ENCODE data around the gene MICAL3.

The MICAL3 gene

DNA sequence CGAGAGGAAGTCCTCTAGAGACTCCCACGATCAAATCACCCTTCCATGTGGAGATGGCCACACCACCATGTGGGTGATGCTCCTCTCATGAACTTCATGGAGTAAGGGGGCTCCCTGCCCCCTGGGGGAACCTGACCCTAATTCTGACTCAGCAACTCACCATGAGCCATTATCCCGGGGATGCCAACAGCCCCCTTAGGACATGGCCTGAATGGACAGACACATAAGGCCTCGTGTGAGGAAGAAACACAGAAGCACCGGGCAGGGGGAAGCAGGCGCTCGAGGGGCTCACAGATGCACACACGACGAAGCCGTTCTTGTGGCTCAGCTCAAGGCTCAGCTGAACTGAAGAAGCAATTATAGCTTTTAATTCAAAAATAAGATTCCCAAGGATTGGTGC lies 150.6 kb downstream of the MICAL3 start:
- DNase-seq (ENCODE audit: low read depth in 2 of 3, low spot score in 1 of 3) = no peak

DNA sequence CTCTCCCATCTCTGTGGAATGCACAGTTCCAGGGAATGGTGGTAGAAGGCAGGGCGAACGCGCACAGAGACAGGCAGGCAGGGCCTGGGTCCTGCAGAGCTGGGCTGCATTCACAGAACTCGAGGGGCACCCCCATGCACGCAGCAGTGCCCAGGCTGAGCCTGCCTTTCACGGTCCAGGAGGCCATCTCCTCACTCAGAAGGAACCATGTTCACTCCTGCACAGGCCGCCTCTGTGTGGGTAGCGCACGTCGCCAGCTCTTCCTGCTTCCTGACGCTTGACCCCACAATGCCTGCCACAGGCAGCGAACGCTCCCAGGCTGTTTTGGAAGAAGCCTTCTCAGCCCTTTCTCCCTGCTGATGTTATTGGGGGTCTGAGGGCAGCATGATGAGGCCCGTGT lies 151.2 kb downstream of the MICAL3 start:
- no peak for DNase-seq (ENCODE audit: low read depth in 2 of 3, low spot score in 1 of 3)

DNA sequence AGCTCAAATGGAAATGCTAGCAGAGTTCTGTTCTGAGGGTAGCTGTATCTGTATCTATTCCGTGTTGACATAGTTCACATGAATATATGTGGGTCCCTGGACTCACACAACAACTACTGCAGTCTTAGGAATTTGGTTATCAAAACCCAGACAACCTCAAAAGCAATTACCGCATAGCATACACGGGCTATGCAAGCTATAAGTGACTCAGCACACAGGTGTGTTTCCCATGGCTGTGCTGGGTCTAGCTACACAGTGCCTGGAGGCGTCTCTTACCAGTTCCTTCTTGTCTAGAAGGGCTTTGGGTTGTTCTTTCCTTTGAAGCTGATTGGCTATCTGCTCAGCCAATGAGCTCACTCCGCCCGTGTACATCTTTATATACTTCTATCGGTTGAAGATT lies 151.9 kb downstream of the MICAL3 start:
- DNase-seq (ENCODE audit: low read depth in 2 of 3, low spot score in 1 of 3) = no peak

DNA sequence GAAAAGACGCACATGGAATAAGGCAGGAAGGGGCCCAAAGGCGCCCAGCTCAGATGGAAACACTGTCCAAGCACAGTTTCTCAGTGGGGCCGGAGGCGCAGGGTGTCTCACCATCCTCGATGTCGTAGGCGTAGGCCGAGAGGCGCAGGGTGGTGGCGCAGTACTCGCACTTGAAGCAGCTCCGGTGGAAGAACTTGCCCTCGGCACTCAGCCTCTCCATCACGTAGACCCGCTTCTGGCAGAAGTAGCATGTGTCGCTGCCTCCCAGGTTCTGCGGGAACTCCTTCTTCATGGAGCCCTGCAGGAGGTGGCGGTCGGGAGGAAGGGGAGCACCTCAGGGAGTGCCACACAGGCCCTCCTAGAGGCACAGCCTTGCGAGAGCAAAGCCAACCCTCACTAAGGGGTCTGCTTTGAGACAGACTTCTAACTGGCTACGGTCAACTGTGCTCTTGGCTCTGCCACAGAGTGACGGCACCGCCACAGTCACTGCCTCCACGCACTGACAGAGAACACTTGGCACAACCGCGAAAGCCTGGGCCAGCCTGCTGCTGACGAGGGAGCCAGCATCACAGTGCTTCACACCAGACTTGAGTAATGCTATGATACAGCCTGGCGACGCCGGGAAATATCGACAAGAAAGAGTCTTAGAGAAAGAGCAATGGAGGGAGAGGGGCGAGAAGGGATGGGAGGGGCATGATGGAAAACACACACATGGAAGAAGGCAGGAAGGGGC lies 152.5 kb downstream of the MICAL3 start:
- no peak for DNase-seq (ENCODE audit: low read depth in 2 of 3, low spot score in 1 of 3)

DNA sequence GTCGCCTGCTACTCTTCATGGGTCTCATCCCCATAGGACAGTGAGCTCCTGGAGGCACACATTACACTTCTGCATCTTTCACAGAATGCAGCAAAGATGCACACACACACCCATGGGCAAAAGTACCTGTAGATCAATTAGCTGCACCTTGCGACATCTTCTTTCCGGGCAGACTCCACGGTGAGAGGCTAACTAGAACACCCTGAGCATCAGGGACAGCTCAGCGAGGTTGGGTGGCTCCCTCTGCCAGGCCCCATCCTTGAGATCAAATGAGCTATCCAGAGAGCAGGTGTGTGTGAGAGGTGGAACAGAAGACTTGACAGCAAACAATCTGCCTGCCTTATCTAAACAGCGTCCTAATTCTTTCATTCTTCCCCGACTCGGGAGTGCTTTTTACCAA lies 154.0 kb downstream of the MICAL3 start:
- DNase-seq (ENCODE audit: low read depth in 2 of 3, low spot score in 1 of 3) = no peak

- no peak for DNase-seq (ENCODE audit: low read depth in 2 of 3, low spot score in 1 of 3)
Measured at GRCh38 chr22:17869285-17870096, 154.9 kb downstream of the MICAL3 start.

DNA sequence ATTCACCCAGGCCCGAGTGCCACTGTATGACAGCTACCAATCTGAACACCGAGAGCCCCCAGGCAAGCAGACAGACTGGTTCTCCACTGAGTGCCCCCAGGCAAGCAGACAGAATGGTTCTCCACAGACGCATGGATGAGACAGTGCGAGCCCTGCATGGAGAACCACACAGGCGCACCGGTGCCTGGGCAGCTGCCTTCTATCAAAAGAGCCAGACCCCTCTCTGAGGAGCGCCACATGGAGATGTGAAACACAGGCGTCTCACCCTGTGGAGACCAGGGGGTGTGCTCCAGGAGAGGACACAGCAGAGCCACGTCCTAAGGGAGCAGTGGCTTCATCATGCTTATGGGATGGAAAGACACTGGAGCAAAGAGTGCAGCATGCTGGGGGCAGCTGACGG lies 155.6 kb downstream of the MICAL3 start:
- no peak for DNase-seq (ENCODE audit: low read depth in 2 of 3, low spot score in 1 of 3)

DNA sequence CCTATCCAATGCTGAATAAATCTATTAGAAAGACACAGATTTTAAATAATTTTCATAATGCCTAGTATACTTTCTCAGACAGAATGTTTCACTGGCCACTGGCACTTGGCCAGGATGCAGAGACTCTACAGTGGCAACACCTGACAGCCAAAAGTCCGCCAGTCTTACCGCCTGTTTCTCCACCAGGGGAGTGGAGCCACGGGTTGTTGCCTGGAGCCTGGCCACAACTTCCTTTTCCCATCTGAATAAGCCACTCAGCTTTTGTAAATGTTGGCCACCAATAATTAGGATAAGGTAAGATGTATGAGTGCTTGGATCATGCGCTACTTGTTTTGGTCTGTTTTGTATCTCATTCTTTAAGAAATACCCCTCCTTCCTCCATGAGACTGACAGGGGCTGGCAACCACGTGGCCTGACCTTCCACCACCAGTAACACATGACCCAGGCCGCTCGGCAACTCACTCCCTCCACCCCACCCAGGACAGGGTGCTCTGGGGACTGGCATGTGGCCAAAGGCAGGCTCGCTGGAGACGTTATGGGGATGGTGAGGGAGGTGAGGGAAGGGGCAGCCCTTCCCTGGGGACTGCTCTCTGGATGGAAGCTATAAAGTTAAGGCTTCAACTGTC lies 157.1 kb downstream of the MICAL3 start:
- no peak for DNase-seq (ENCODE audit: low read depth in 2 of 3, low spot score in 1 of 3)

DNA sequence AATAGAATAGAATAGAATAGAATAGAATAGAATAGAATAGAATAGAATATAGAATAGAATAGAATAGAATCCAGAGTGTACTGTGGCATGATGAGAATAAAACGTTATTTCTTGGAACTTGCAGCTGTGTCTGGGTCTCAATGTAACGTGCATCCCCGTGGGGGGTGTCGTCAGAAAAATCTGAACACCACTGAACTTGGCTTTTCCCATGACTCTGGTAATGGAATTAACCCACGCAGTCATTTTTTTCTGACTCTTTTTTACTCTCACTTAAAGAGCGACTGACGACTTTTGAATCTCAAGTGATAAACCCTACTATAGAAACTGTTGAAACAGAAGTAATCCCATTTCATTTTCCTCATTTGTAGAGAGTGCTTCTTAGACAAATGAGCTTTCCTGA lies 157.7 kb downstream of the MICAL3 start:
- no peak for DNase-seq (ENCODE audit: low read depth in 2 of 3, low spot score in 1 of 3)

DNA sequence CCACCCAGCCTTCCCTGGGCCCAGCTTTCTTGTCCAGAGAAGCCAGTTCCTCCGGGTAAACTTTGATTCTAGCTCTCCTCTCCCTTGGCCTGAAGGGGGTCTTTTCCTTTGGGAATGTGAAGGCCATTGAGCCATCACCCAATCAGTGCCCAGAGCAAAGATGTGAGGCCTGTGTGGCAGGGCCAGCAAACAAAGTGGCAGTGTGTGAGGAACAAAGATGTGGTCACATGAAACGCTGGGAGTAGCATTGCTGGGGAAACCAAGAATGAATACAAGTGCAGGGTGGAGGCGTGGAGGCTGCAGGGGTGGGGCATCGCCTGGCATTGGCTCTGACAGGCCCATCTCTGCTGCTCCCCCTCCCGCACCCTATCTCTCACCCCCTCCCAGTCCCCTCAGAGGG lies 158.2 kb downstream of the MICAL3 start:
- no peak for DNase-seq (ENCODE audit: low read depth in 2 of 3, low spot score in 1 of 3)

DNA sequence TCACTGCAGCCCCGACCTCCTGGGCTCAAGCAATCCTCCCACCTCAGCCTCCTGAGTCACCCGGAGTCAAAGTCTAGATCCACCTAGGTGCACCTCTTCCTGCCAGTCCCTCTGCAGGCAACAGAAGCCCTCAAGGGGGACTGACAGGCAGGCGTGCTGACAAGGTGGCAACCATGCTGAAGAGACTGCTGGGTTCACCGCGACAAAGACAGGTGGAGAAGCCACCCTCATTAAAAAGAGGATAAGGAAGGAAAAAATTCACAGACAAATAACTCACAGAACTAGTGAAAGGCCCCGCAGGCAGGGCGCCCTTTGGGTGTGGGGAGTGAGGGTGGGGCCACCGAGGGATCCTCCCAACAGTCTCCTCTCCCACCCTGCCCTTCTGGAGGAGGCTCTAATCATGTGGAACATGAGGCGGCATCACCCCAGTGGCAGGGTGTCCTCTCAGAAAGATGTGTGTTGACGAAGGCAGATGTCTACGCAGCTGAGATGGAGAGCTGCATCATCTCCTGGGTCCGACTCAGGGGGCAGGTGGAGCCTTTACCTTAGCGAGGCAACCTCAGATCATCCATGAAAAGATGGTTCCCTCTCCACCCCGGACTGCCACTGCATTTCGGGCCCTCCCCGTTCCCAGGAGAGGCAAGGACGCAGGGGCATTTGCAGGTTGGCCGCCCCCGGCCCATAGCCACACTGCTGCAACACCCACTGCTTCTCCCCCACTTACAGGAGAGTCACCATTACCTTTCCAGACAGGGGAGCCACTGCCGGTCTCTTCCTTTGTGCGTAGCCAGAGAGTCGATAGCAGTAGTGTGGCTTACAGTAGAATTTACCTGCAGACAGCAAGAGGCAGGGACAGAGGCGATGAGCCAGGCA lies 158.9 kb downstream of the MICAL3 start:
- no peak for DNase-seq (ENCODE audit: low read depth in 2 of 3, low spot score in 1 of 3)

DNA sequence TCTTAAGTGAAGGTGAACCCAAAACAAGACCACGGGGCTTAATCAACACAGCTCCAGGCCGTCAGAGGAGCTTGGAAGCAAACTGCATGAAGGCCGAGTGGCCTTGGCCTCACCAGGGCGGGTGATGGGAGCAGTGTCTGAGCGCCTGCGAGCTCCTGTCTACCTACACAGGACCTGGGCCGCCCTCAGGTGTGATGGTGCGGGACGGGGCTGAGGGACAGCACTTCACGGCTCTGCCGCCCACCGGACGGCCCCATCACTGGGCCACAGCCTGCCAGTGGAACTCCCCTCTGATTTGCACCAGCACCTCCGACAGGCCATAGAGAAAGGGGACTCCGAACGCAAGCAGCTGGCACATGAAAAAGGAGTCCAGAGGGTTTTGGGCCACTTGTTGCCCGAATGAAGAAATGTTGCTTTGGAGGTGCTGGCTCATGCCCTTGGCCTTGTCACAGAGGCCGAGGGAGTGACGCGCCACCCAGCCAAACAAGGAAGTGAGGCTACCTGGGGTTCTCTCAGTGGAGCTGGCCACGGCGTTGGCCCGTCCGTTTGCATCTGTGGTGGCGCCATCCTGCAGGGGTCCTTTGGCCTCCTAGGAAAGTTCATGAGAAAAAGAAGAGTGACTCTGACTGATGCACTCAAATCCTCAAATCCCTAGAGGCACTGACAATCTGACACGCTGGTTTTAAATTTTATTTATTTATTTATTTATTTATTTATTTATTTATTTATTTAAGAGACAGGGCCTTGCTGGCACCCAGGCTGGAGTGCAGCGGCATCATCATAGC lies 159.8 kb downstream of the MICAL3 start:
- DNase-seq (ENCODE audit: low read depth in 2 of 3, low spot score in 1 of 3) = no peak

GRCh38 chr22:17862646-17863181 lies 161.6 kb downstream of the MICAL3 start:
- no peak for DNase-seq (ENCODE audit: low read depth in 2 of 3, low spot score in 1 of 3)

GRCh38 chr22:17861909-17862308 lies 162.5 kb downstream of the MICAL3 start:
- DNase-seq (ENCODE audit: low read depth in 2 of 3, low spot score in 1 of 3) = no peak

GRCh38 chr22:17860220-17860965 lies 164.0 kb downstream of the MICAL3 start:
- no peak for DNase-seq (ENCODE audit: low read depth in 2 of 3, low spot score in 1 of 3)

GRCh38 chr22:17858033-17858432 lies 166.3 kb downstream of the MICAL3 start:
- no peak for DNase-seq (ENCODE audit: low read depth in 2 of 3, low spot score in 1 of 3)

DNA sequence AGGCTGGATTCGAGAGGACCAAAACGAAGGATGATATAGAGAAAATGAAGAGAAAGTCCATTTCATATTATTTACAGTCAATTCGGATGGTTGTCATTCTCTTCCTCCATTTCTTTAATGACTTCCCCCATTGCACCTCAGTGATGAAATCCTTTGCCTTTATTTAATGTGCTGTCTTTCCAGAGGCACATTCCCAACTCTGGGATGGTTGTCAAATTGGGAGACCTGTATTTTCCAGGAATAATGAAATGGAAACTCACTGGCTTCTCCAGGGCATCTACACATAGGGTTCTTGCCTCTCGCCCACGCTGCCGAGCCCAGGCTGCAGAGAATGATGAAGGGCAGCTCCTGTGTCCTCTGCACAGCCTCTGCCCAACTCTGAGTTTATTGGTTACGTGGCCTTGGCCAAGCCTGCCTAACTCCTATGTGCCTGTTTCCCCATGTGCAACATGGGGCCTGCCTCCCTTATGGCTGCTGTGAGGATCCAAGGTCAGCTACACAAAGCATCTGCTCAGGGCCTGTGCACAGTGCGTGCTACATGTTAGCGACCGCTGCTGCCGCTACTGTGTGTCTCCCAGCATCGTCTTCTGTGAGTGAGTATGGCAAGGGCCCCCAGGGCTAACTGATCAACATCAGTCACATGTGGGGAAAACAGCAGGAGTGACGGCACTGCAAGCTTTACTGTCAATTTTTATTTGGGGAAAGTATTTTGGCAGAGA lies 168.6 kb downstream of the MICAL3 start:
- DNase-seq (ENCODE audit: low read depth in 2 of 3, low spot score in 1 of 3) = no peak

DNA sequence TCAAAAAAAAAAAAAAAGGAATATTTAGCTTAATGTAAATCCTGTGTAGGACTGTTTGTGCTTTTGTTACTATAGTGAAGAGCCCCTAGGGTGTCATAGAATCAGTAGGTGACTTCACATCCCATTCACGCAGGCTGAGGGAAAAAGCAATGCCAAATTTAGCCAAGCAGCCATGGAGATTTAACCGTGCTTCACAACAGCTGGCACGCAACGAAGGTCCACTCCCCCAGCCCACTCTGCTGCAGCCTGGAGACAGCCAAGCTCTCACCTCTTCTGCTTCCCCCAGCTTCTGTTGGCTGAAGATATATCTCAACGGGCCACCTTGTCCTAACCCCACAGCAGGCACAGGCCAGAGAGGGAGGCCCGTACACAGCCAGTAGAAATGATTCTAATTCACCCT lies 171.3 kb downstream of the MICAL3 start:
- no peak for DNase-seq (ENCODE audit: low read depth in 2 of 3, low spot score in 1 of 3)

DNA sequence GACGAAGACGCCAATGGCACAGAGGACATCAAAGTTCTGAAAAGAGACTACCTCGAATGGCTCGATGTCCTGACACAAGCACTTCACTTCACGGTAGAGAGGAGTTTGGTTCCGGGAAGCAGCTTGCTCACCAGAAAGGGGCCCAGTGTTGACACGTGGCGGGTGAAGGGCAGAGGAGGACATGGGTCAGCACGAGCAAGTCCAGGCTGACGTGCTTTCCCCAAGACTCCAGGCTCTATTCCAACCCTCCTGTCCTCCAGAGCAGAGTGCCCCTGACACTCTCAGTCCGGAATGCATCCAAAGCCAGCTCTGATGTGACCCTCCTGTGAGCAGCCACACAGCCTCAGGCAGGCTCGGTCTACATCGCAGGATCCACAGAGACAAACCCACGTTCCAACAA lies 172.6 kb downstream of the MICAL3 start:
- no peak for DNase-seq (ENCODE audit: low read depth in 2 of 3, low spot score in 1 of 3)

Data from stimulated activated CD4-positive, alpha-beta T cell treated with anti-CD3 and anti-CD28 coated beads, Interleukin-12 subunit alpha, Interleukin-12 subunit beta, amount 100 ng/mL, for 48 hours (primary cell).